ENCODE results near the gene BCO2.

- TF ChIP-seq CTCF (conservative IDR thresholded peaks at IDR 0.05) (no peak), ZFX (IDR thresholded peaks at IDR 0.05) (no peak)
These were observed 60.6 kb downstream of the BCO2 start for GRCh38 chr11:112235750-112236390.

Data from C4-2B (cell line).